Measurements from ENCODE around the gene ST8SIA5. TPM values are rescaled to one million over a fixed set of nuclear protein-coding genes. Genes with fewer than 3 reads are reported as not detected.

ST8SIA5 gene
- total and polyA plus RNA-seq, 9 of the 15 experiments (the other 6 are each of a cell fraction or from before 2014, with no cell fraction given) = 0.03 to 0.33 (median 0.06) TPM; not detected in 5

DNA sequence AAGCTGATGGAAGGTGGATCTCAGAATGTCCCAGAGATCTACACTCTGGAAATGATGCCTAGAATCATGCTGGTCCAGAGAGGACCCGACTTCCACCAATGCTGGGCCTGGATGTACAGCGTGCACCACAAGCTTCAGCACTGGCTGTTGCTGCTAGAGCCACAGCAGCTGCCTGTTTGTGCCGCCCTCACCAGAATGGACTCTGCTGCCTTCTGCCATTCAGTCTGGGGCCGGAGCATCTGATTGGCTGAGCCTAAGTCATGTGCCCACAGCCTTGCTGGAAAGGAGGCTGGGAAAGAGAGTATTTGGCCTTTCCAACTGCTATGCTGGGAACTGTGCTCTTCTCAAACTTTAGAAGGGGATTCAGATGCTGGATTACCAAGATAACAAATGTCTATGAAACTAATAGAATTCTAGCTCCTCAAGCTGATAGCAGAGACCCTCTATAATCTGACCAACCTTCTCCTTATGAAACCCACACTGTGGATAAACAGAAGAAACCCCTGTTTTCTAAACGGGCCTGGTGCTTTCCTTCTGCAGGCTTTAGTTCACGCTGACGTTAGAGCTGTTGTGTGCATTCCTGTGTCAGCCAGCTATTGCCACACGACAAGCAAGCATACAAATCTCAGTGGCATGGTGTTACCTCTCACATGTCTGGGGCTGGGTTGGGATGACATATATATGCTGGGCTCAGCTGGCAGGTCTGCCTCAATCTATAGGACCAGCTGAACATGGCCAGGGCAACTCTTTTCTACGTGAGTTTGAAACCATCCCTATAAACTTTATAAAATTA lies 95.7 kb downstream of the ST8SIA5 start:
- in situ Hi-C loops (cut with MboI) (no loop called here), intact Hi-C loops (cut with micrococcal nuclease) (no loop called here)
- Histone ChIP-seq H3K9me3 (replicated peaks; ENCODE audit: control insufficient read depth, insufficient read depth, low read depth, low read length) (no peaks in the 10 kb centered on the region), H3K9ac (ENCODE audit: insufficient read depth in 1 of 2, low read depth in 2 of 2, low read length in 2 of 2) (no peak overlapping the region), H2AFZ (ENCODE audit: low read depth, low read length) (no peak overlapping the region), H3K4me1 (replicated peaks in 1 of 2; ENCODE audit: control insufficient read depth in 2 of 2, insufficient read depth in 2 of 2, low read length in 2 of 2) (peaks cover 0 to 4% of the 10 kb centered on the region in 2 experiments; a peak in 2 of 5 replicates), H3K27ac (ENCODE audit: extremely low read depth, low read depth, low read length) (no peak overlapping the region), H3K4me2 (ENCODE audit: insufficient read depth, low read length) (no peak overlapping the region), H3K27me3 (ENCODE audit: control insufficient read depth in 2 of 2, insufficient read depth in 2 of 2, low read length in 2 of 2) (peaks cover 0 to 10% of the 10 kb centered on the region in 2 experiments; a peak in 2 of 5 replicates), H3K36me3 (ENCODE audit: control insufficient read depth, insufficient read depth, low read length) (no peaks in the 10 kb centered on the region), H4K20me1 (replicated peaks; ENCODE audit: control insufficient read depth, insufficient read depth, low read length) (no peaks in the 10 kb centered on the region), H3K79me2 (ENCODE audit: control insufficient read depth, insufficient read depth, low read length) (no peaks in the 10 kb centered on the region), H3K9me1 (ENCODE audit: control insufficient read depth, insufficient read depth, low read length) (no peaks in the 10 kb centered on the region), H3K4me3 (no peak overlapping the region)
- no peak for FAIRE-seq
- TF ChIP-seq, protein P1, sequence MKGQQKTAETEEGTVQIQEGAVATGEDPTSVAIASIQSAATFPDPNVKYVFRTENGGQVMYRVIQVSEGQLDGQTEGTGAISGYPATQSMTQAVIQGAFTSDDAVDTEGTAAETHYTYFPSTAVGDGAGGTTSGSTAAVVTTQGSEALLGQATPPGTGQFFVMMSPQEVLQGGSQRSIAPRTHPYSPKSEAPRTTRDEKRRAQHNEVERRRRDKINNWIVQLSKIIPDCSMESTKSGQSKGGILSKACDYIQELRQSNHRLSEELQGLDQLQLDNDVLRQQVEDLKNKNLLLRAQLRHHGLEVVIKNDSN (CRISPR knock-in tag; IDR thresholded peaks at IDR 0.05) = peak; percentile 54
- TF ChIP-seq ZNF184 (CRISPR knock-in tag; IDR thresholded peaks at IDR 0.05) (no peak), NFYB (IDR thresholded peaks at IDR 0.05; ENCODE audit: extremely low read depth, insufficient read length) (peak; percentile 59)
- TF ChIP-seq, protein P2, sequence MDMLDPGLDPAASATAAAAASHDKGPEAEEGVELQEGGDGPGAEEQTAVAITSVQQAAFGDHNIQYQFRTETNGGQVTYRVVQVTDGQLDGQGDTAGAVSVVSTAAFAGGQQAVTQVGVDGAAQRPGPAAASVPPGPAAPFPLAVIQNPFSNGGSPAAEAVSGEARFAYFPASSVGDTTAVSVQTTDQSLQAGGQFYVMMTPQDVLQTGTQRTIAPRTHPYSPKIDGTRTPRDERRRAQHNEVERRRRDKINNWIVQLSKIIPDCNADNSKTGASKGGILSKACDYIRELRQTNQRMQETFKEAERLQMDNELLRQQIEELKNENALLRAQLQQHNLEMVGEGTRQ (CRISPR knock-in tag; IDR thresholded peaks at IDR 0.05) = peak; percentile 64
- POLR2A ChIA-PET = interaction anchor here (0.5 kb wide), 1 partner anchor 417 kb away, joined by 3 read pairs; no protein-coding TSS in a partner anchor
- WGBS (ENCODE audit: insufficient coverage, low coverage, missing lambda C conversion rate) = 0% methylated on average over 8 of the region's 9 CpGs
- no peak for DNase-seq (ENCODE audit: extremely low read depth in 1 of 4, low spot score in 3 of 4)
- ATAC-seq = no peak
- BruUV-seq (replicated peaks) = no TSS peak
- CTCF ChIA-PET (ENCODE audit: low intra/inter-chr PET ratio) = no interaction called here
